ENCODE results near the gene DENND4B. TPM values are rescaled to one million over a fixed set of nuclear protein-coding genes. Genes with fewer than 3 reads are reported as not detected.
A peak's percentile ranks its signal among the peaks of the same experiment; 100 is the strongest.

DENND4B gene
- total RNA-seq, 1 experiment from 2014 or later: 39.6 TPM

DNA sequence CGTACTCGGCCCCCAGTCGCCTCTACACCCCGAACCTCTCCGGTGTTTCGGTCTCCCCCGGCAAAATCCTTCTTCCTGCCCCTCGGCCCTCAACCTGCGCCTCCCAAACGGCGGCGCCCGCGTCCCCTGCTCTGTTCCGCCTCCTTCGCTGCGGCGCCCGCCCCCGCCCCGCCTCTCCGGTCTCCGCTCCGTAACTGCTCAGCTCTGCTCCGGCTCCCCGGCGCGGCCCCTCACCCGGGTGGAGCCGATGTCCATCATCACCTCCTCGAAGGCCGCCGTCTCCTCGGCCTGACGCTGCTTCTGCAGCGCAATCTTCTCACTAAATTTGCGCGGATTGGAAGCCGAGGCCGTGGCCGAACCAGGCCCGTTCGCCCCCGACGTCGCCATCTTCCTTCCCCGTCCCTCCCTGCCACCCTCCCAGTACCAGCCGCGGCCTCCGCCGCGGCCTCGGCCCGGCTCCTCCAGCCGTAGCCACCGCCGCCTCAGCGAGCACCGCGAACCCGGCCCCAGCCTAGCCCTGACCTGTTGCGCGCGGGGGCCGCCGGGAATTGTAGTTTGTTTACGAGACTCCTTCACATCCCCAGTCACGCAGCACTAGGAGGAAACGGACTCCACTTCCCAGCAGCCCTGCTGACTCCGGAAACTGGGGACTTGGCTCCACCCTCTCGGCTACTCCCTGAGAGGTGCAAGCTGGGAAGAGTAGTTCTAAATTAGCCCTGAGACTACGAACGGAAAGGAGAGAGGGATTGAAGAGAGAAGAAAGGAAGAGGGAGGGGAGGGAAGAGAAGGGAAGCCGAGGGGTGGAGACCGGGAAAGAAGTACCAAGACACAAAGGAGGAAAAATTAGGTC, 11.8 kb upstream of the DENND4B start, which contains the start of gene CRTC2:
Gene CRTC2 (minus strand): TSS at position 502 of the 850 bp plus-strand sequence. CDS start 115 bp downstream, at position 387.
- H3K36me3 ChIP-seq (ENCODE audit: insufficient read depth, low read length): peaks cover 21% of the 10 kb centered on the region; the same call in 1 of the 2 replicates
- H3K27ac ChIP-seq (ENCODE audit: low read length): peak within 1 kb of the TSS; percentile 65
- H3K4me2 ChIP-seq (ENCODE audit: low read depth, low read length, poor library complexity, severe bottlenecking): peak within 1 kb of the TSS; percentile 86
- peak; percentile 99 for DNase-seq
- H3K4me3 ChIP-seq (ENCODE audit: low read length): peak within 1 kb of the TSS; percentile 81
- no peaks in the 10 kb centered on the region for H3K9me3 ChIP-seq (ENCODE audit: low read length)
- H4K20me1 ChIP-seq (ENCODE audit: insufficient read depth, low read depth, low read length): peaks cover 20% of the 10 kb centered on the region; the same call in 1 of the 2 replicates
- peak within 1 kb of the TSS; percentile 91 for H3K9ac ChIP-seq (ENCODE audit: low read length)
- no peaks in the 10 kb centered on the region for H3K27me3 ChIP-seq (ENCODE audit: low read length)
- H3K4me1 ChIP-seq (ENCODE audit: low read length): peaks cover 55% of the 10 kb centered on the region
- peak within 1 kb of the TSS; percentile 45; the same call in 1 of the 2 replicates for H2AFZ ChIP-seq (ENCODE audit: low read length)
- peaks cover 71% of the 10 kb centered on the region for H3K79me2 ChIP-seq (ENCODE audit: low read length)
- no peaks in the 10 kb centered on the region for H3K9me2 ChIP-seq (replicated peaks; ENCODE audit: insufficient read depth, low read length)

DNA sequence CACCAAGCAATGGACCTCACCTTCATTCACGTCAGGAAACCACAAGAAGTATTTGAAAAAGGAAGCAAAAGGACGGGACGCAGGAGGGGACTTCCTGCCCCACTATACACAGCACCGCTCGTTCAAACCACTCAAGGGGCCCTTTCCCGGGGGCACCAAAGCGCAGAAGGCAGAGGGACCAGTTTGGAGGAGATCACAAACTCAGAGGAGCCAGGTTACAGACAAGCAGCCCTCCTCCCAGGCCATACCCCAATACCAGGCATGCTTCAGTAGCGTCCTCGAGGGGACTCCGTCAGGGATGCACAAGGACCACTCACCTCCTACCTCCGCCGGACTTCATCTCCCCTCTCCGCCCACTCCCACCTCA, 11.2 kb upstream of the DENND4B start:
- H4K20me1 ChIP-seq (ENCODE audit: insufficient read depth, low read depth, low read length): peaks cover 20% of the 10 kb centered on the region; the same call in 1 of the 2 replicates
- H3K27me3 ChIP-seq (ENCODE audit: low read length): no peaks in the 10 kb centered on the region
- no peaks in the 10 kb centered on the region for H3K9me3 ChIP-seq (ENCODE audit: low read length)
- H3K4me1 ChIP-seq (ENCODE audit: low read length): peaks cover 55% of the 10 kb centered on the region
- H3K36me3 ChIP-seq (ENCODE audit: insufficient read depth, low read length): peaks cover 21% of the 10 kb centered on the region; the same call in 1 of the 2 replicates
- peak overlapping the region; percentile 91 for H3K9ac ChIP-seq (ENCODE audit: low read length)
- peak; percentile 82 for DNase-seq
- peak overlapping the region; percentile 65 for H3K27ac ChIP-seq (ENCODE audit: low read length)
- H3K4me2 ChIP-seq (ENCODE audit: low read depth, low read length, poor library complexity, severe bottlenecking): peak overlapping the region; percentile 86
- peak overlapping the region; percentile 45; the same call in 1 of the 2 replicates for H2AFZ ChIP-seq (ENCODE audit: low read length)
- peaks cover 65% of the 10 kb centered on the region for H3K79me2 ChIP-seq (ENCODE audit: low read length)
- H3K9me2 ChIP-seq (replicated peaks; ENCODE audit: insufficient read depth, low read length): no peaks in the 10 kb centered on the region
- peak overlapping the region; percentile 81 for H3K4me3 ChIP-seq (ENCODE audit: low read length)

DNA sequence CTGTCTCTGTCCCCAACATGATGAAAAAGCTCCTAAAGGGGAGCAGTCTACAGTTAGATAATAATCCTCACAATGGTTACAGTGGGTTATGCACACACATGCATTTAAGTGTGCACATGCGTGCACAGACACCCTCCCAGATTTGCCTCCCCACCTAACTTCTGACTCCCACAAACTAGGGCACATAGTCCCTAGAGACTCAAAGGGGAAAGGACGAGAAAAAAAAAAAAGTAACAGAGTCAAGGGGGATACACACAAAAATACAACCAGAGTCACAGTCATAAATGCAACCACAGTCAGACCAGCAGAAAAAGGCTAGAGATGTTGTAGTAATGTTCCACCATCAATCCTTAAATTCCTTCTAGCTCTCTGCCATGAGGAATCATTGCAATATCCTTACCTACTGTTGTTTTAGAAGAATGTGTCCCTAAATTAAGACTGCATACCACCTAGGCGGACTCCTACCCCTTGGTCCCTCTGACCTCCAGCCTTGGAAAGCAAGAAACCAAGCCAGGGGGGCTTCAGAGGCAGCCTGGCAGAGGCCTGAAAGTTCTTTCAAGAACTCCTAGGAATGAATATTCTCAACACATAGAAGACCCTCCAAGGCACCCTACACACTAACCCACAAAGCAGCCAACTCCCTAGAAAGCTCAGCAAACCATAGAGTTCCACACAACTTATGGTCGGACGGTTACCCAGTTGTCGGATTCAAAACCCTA, 10.6 kb upstream of the DENND4B start:
- Histone ChIP-seq H4K20me1 (ENCODE audit: insufficient read depth, low read depth, low read length) (peaks cover 20% of the 10 kb centered on the region; the same call in 1 of the 2 replicates), H3K4me2 (ENCODE audit: low read depth, low read length, poor library complexity, severe bottlenecking) (peak overlapping the region; percentile 86), H3K79me2 (ENCODE audit: low read length) (peaks cover 60% of the 10 kb centered on the region), H2AFZ (ENCODE audit: low read length) (no peak overlapping the region; the same call in 1 of the 2 replicates), H3K9ac (ENCODE audit: low read length) (peak overlapping the region; percentile 91), H3K4me3 (ENCODE audit: low read length) (peak overlapping the region; percentile 81), H3K27me3 (ENCODE audit: low read length) (no peaks in the 10 kb centered on the region), H3K27ac (ENCODE audit: low read length) (peak overlapping the region; percentile 65), H3K9me2 (replicated peaks; ENCODE audit: insufficient read depth, low read length) (no peaks in the 10 kb centered on the region), H3K9me3 (ENCODE audit: low read length) (no peaks in the 10 kb centered on the region), H3K36me3 (ENCODE audit: insufficient read depth, low read length) (peaks cover 21% of the 10 kb centered on the region; the same call in 1 of the 2 replicates), H3K4me1 (ENCODE audit: low read length) (peaks cover 50% of the 10 kb centered on the region)
- DNase-seq: peak; percentile 48

DNA sequence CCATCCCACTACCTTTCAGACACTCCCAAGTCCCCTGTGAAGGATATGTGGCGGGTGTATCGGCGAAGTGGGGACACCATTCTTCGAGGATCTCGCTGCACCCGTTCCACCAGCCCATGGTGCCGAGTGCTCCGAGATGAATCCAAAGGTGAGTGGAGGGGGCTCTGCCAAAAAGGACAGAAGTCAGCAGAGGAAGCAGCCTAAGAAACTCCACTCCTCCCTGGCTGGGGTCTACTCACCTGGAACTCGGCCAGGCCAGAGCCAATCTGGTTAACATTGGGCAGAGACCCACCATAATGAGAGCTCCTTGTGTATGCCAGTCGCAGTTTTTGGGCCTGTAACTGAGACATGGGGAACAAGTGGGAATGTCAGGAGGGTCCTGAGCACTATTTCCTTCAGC, 8.3 kb upstream of the DENND4B start:
- Histone ChIP-seq H3K4me2 (ENCODE audit: low read depth, low read length, poor library complexity, severe bottlenecking) (no peak overlapping the region), H2AFZ (ENCODE audit: low read length) (no peak overlapping the region), H3K9me2 (replicated peaks; ENCODE audit: insufficient read depth, low read length) (no peaks in the 10 kb centered on the region), H4K20me1 (ENCODE audit: insufficient read depth, low read depth, low read length) (peaks cover 20% of the 10 kb centered on the region; the same call in 1 of the 2 replicates), H3K9ac (ENCODE audit: low read length) (no peak overlapping the region), H3K27me3 (ENCODE audit: low read length) (no peaks in the 10 kb centered on the region), H3K4me1 (ENCODE audit: low read length) (peaks cover 31% of the 10 kb centered on the region), H3K79me2 (ENCODE audit: low read length) (peaks cover 50% of the 10 kb centered on the region), H3K27ac (ENCODE audit: low read length) (no peak overlapping the region), H3K4me3 (ENCODE audit: low read length) (no peak overlapping the region), H3K36me3 (ENCODE audit: insufficient read depth, low read length) (peaks cover 21% of the 10 kb centered on the region; the same call in 1 of the 2 replicates), H3K9me3 (ENCODE audit: low read length) (no peaks in the 10 kb centered on the region)
- no peak for DNase-seq

DNA sequence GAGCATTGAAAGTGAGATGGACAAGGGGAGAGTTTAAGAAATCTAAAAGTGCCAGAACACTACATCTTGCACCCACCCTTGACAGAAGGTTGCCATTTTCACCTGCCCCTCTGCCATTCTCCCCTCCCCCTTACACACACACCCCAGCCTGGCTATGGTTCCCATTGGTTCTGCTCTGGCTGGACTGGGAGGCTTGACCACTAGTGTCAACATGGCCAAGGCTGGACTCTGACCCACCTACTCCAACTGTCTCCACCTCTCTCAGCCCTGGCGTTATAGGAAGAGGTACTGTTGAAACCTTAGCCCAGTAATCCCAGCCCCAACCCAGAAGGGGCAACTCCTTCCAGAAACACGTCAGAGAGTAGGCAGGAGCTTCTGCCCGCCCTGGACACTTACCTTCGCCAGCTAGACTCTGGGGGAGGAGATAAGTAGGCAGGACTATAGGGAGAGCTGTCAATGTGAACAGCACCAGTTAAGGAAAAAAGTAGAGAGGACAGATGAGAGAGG, 7.4 kb upstream of the DENND4B start:
- Histone ChIP-seq H3K9me3 (ENCODE audit: low read length) (no peaks in the 10 kb centered on the region), H2AFZ (ENCODE audit: low read length) (no peak overlapping the region), H3K4me3 (ENCODE audit: low read length) (no peak overlapping the region), H3K27me3 (ENCODE audit: low read length) (no peaks in the 10 kb centered on the region), H3K4me1 (ENCODE audit: low read length) (peaks cover 22% of the 10 kb centered on the region), H3K4me2 (ENCODE audit: low read depth, low read length, poor library complexity, severe bottlenecking) (no peak overlapping the region), H4K20me1 (ENCODE audit: insufficient read depth, low read depth, low read length) (peaks cover 20% of the 10 kb centered on the region; the same call in 1 of the 2 replicates), H3K27ac (ENCODE audit: low read length) (no peak overlapping the region), H3K79me2 (ENCODE audit: low read length) (peaks cover 50% of the 10 kb centered on the region), H3K9me2 (replicated peaks; ENCODE audit: insufficient read depth, low read length) (no peaks in the 10 kb centered on the region), H3K9ac (ENCODE audit: low read length) (no peak overlapping the region), H3K36me3 (ENCODE audit: insufficient read depth, low read length) (peaks cover 21% of the 10 kb centered on the region; the same call in 1 of the 2 replicates)
- DNase-seq: no peak

DNA sequence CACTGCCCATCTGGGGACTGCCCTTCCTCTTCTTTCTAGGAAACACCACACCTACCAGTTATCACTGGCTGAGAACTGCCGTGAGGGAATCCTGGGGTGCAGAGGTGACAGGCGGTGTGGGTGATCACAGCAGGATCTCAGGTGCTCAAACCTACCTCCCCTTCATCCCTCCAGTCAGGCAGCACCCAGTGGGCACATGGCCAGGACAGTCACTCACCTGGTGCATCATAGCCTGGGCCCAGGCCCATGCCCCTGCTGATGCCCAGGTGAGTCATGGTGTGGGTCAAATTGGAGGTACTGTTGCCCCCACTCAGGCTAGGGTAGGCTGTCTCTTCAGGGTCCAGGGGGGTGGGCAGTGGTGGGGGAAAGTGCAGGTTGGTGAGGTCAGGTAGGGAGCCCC, 5.3 kb upstream of the DENND4B start:
- Histone ChIP-seq H3K9ac (ENCODE audit: low read length) (no peak overlapping the region), H3K27ac (ENCODE audit: low read length) (no peak overlapping the region)

DNA sequence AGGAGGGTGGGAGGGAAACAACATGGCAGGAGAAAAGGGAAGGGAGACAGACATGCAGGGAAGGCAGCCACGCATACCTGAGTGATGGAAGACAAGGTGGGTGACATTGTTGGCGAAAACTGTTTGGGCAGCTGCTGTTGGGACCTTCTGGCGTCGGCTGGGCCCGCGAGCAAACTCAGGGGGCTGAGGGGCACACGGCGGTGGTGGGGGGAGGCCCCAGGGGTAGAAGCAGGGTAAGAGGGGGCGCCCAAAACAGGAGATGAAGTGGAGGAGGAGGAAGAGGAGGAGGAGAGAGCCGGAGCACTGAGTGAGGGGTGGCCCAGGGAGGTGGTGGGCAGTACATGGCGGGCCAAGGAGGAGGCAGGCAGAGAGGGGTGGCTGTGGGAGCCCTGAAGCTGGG, 4.7 kb upstream of the DENND4B start:
- Histone ChIP-seq H4K20me1 (ENCODE audit: insufficient read depth, low read depth, low read length) (peaks cover 6% of the 10 kb centered on the region; the same call in 1 of the 2 replicates), H3K9ac (ENCODE audit: low read length) (no peak overlapping the region), H3K4me2 (ENCODE audit: low read depth, low read length, poor library complexity, severe bottlenecking) (no peak overlapping the region), H2AFZ (ENCODE audit: low read length) (no peak overlapping the region), H3K4me1 (ENCODE audit: low read length) (peaks cover 26% of the 10 kb centered on the region), H3K9me3 (ENCODE audit: low read length) (no peaks in the 10 kb centered on the region), H3K36me3 (ENCODE audit: insufficient read depth, low read length) (peaks cover 21% of the 10 kb centered on the region; the same call in 1 of the 2 replicates), H3K79me2 (ENCODE audit: low read length) (peaks cover 28% of the 10 kb centered on the region), H3K9me2 (replicated peaks; ENCODE audit: insufficient read depth, low read length) (no peaks in the 10 kb centered on the region), H3K4me3 (ENCODE audit: low read length) (no peak overlapping the region), H3K27me3 (ENCODE audit: low read length) (no peaks in the 10 kb centered on the region), H3K27ac (ENCODE audit: low read length) (no peak overlapping the region)
- DNase-seq: no peak

More for the DNA sequence above, 5.3 kb upstream of the DENND4B start:
- H3K27me3 ChIP-seq (ENCODE audit: low read length): no peaks in the 10 kb centered on the region
- no peak overlapping the region for H2AFZ ChIP-seq (ENCODE audit: low read length)
- H3K4me1 ChIP-seq (ENCODE audit: low read length): peaks cover 30% of the 10 kb centered on the region
- no peak overlapping the region for H3K4me3 ChIP-seq (ENCODE audit: low read length)
- DNase-seq: no peak
- H3K4me2 ChIP-seq (ENCODE audit: low read depth, low read length, poor library complexity, severe bottlenecking): no peak overlapping the region
- H3K36me3 ChIP-seq (ENCODE audit: insufficient read depth, low read length): peaks cover 21% of the 10 kb centered on the region; the same call in 1 of the 2 replicates
- peaks cover 12% of the 10 kb centered on the region; the same call in 1 of the 2 replicates for H4K20me1 ChIP-seq (ENCODE audit: insufficient read depth, low read depth, low read length)
- no peaks in the 10 kb centered on the region for H3K9me2 ChIP-seq (replicated peaks; ENCODE audit: insufficient read depth, low read length)
- H3K79me2 ChIP-seq (ENCODE audit: low read length): peaks cover 34% of the 10 kb centered on the region
- no peaks in the 10 kb centered on the region for H3K9me3 ChIP-seq (ENCODE audit: low read length)

All from Karpas-422 (cell line).